WTC11 (cell line): ENCODE data around the gene MAPK14.

Source experiments
- CTCF ChIP-seq: fragments of 200-600 bp; IDR thresholded peaks from 2 replicates; pipeline ENCODE4 v1.8.0; 2022; ENCODE audit warnings: antibody characterized with exemption
- HMGA2 ChIP-seq: fragments of 250-450 bp; sonication (Bioruptor Pico); IDR thresholded peaks from 2 replicates; pipeline ENCODE4 v1.4.0; 2021; ENCODE audit warnings: mild to moderate bottlenecking, moderate library complexity
- MXD4 ChIP-seq: fragments of 250-450 bp; sonication (Bioruptor Pico); IDR thresholded peaks from 2 replicates; pipeline ENCODE4 v1.8.0; 2021; ENCODE audit warnings: mild to moderate bottlenecking, moderate library complexity, borderline replicate concordance
- NFYB ChIP-seq: sonication (generic); formaldehyde crosslinking; conservative IDR thresholded peaks from 2 replicates; pipeline ENCODE4 v1.8.0; 2022; ENCODE audit warnings: low read depth, missing genetic modification reagents
- PRDM15 ChIP-seq: sonication (generic); formaldehyde crosslinking; IDR thresholded peaks from 2 replicates; pipeline ENCODE4 v1.8.0; 2022; ENCODE audit warnings: missing genetic modification reagents
- SP1 ChIP-seq: sonication (generic); formaldehyde crosslinking; conservative IDR thresholded peaks from 2 replicates; pipeline ENCODE4 v1.8.1; 2022; ENCODE audit warnings: missing genetic modification reagents
- USF2 ChIP-seq: sonication (generic); formaldehyde crosslinking; IDR thresholded peaks from 2 replicates; pipeline ENCODE4 v1.8.1; 2023; ENCODE audit warnings: mild to moderate bottlenecking, missing genetic modification reagents, moderate library complexity
- ZBTB43 ChIP-seq: sonication (generic); formaldehyde crosslinking; IDR thresholded peaks from 2 replicates; pipeline ENCODE4 v1.8.1; 2023; ENCODE audit warnings: mild to moderate bottlenecking, missing genetic modification reagents
- ZNF512 ChIP-seq: sonication (generic); formaldehyde crosslinking; IDR thresholded peaks from 2 replicates; pipeline ENCODE4 v1.8.1; 2022; ENCODE audit warnings: missing genetic modification reagents, borderline replicate concordance

- TF ChIP-seq ZBTB43 (CRISPR knock-in tag) (no peak), MXD4 (CRISPR knock-in tag) (no peak), ZNF512 (CRISPR knock-in tag) (no peak), NFYB (CRISPR knock-in tag) (no peak), USF2 (CRISPR knock-in tag) (no peak), SP1 (CRISPR knock-in tag) (no peak), HMGA2 (CRISPR knock-in tag) (no peak), CTCF (no peak), PRDM15 (CRISPR knock-in tag) (no peak)
These were observed 119.7 kb downstream of the MAPK14 start for GRCh38 chr6:36147294-36147693.
